H1 (cell line): ENCODE measurements around the gene GXYLT1. TPM values are rescaled to one million over a fixed set of nuclear protein-coding genes. Genes with fewer than 3 reads are reported as not detected.

Experiments
- CTCF ChIA-PET: fragments of 300-600 bp; sonication (Branson Sonifier 250); formaldehyde crosslinking; loops from one replicate; lab custom pipeline; 2021; ENCODE audit not compliant: partially characterized antibody; lab: Charles Lee
- POLR2A ChIA-PET: fragments of 300-600 bp; sonication (Branson Sonifier 250); formaldehyde crosslinking; loops from one replicate; lab custom pipeline; 2021; ENCODE audit warnings: inconsistent platforms; ENCODE audit not compliant: partially characterized antibody; lab: Charles Lee
- DNase-seq, 2 experiments: peaks; one replicate each; pipeline versions ENCODE4 v3.0.0 to v3.0.0-alpha.2; 2010 to 2022; ENCODE audit warnings: low spot score in 2 of 2, low read depth in 1 of 2, mixed read lengths in 1 of 2
- FAIRE-seq: peaks from 2 replicates; lab custom pipeline; 2011; peaks lifted over from hg19 to GRCh38; lab: Jason Lieb, UNC
- H2AFZ ChIP-seq: 2 replicates; pipeline ENCODE4 v1.8.1; 2012; ENCODE audit warnings: low read length, inconsistent platforms
- H2AK5ac ChIP-seq: 2 replicates; pipeline ENCODE4 v1.6.1; 2013; ENCODE audit warnings: low read depth, low read length
- H2BK120ac ChIP-seq: replicated peaks from 2 replicates; pipeline ENCODE3; 2013; ENCODE audit warnings: low read depth, low read length, inconsistent platforms
- H2BK12ac ChIP-seq: 2 replicates; pipeline ENCODE4 v1.6.1; 2013; ENCODE audit warnings: low read depth, low read length
- H2BK15ac ChIP-seq: 2 replicates; pipeline ENCODE4 v1.6.1; 2013; ENCODE audit warnings: low read length
- H2BK20ac ChIP-seq: 2 replicates; pipeline ENCODE4 v1.6.1; 2013; ENCODE audit warnings: low read length
- H2BK5ac ChIP-seq: 2 replicates; pipeline ENCODE4 v1.6.1; 2013; ENCODE audit warnings: low read depth, low read length
- H3K14ac ChIP-seq: 2 replicates; pipeline ENCODE4 v1.6.1; 2013; ENCODE audit warnings: inconsistent platforms; ENCODE audit not compliant: insufficient read length
- H3K18ac ChIP-seq: 2 replicates; pipeline ENCODE4 v1.6.1; 2013; ENCODE audit warnings: low read length; ENCODE audit errors: extremely low read depth
- H3K23ac ChIP-seq: 2 replicates; pipeline ENCODE4 v1.6.1; 2013; ENCODE audit warnings: inconsistent platforms; ENCODE audit not compliant: insufficient read length
- H3K23me2 ChIP-seq: 2 replicates; pipeline ENCODE4 v1.6.1; 2013; ENCODE audit warnings: low read depth, low read length
- H3K27ac ChIP-seq: 2 replicates; pipeline ENCODE4 v1.6.1; 2011; ENCODE audit warnings: low read depth, low read length, inconsistent platforms
- H3K27me3 ChIP-seq, 4 experiments: replicated peaks in 1 of 4; 1 replicate in 1 of 4; 2 replicates in 3 of 4; pipeline versions ENCODE4 v1.6.1 to v1.8.1; 2011 to 2013; ENCODE audit warnings: low read length in 3 of 4, mild to moderate bottlenecking in 3 of 4, inconsistent platforms in 2 of 4, mixed read lengths in 2 of 4, moderate library complexity in 1 of 4; ENCODE audit not compliant: control insufficient read depth in 3 of 4, insufficient read depth in 3 of 4; ENCODE audit errors: extremely low read depth in 1 of 4
- H3K36me3 ChIP-seq, 4 experiments: 2 replicates each; pipeline versions ENCODE4 v1.6.1 to v1.8.1; 2011 to 2013; ENCODE audit warnings: mild to moderate bottlenecking in 4 of 4, low read length in 3 of 4, moderate library complexity in 2 of 4, control low read depth in 1 of 4, inconsistent platforms in 1 of 4; ENCODE audit not compliant: insufficient read depth in 4 of 4, control insufficient read depth in 2 of 4
- H3K4ac ChIP-seq: replicated peaks from 2 replicates; pipeline ENCODE3; 2013; ENCODE audit warnings: low read length, low read depth, mixed read lengths, inconsistent platforms; ENCODE audit not compliant: insufficient read length
- H3K4me1 ChIP-seq, 4 experiments: replicated peaks in 1 of 4; 1 replicate in 1 of 4; 2 replicates in 3 of 4; pipeline versions ENCODE4 v1.6.1 to v1.8.1; 2011 to 2013; ENCODE audit warnings: low read length in 3 of 4, inconsistent platforms in 2 of 4, mixed read lengths in 1 of 4; ENCODE audit not compliant: insufficient read depth in 4 of 4, control insufficient read depth in 3 of 4
- H3K4me2 ChIP-seq, 2 experiments: 2 replicates each; pipeline versions ENCODE4 v1.6.1 to v1.8.1; 2011 to 2013; ENCODE audit warnings: low read depth in 2 of 2, low read length in 2 of 2, control low read depth in 1 of 2, inconsistent platforms in 1 of 2, mild to moderate bottlenecking in 1 of 2; ENCODE audit not compliant: insufficient read depth in 1 of 2
- H3K4me3 ChIP-seq, 4 experiments: fragments of 200-600, 300-600 bp in 1 of 4; sonication (generic), shearing (Covaris generic), sonication (Bioruptor Twin) in 1 of 4; 2 replicates each; pipeline versions ENCODE4 v1.5.1 to v1.8.1; 2011 to 2016; ENCODE audit warnings: low read length in 4 of 4, low read depth in 3 of 4, control low read depth in 2 of 4, inconsistent platforms in 2 of 4, mild to moderate bottlenecking in 2 of 4, mixed read lengths in 1 of 4, moderate library complexity in 1 of 4; ENCODE audit not compliant: insufficient read depth in 2 of 4; ENCODE audit errors: extremely low read depth in 1 of 4
- H3K56ac ChIP-seq: replicated peaks from 2 replicates; pipeline ENCODE3; 2013; ENCODE audit warnings: low read depth, mild to moderate bottlenecking, mixed read lengths, low read length, inconsistent platforms; ENCODE audit not compliant: insufficient read length
- H3K79me1 ChIP-seq: 2 replicates; pipeline ENCODE4 v1.6.1; 2013; ENCODE audit warnings: low read depth, low read length, control low read depth
- H3K79me2 ChIP-seq, 2 experiments: 2 replicates each; pipeline versions ENCODE4 v1.6.1 to v1.8.1; 2012 to 2013; ENCODE audit warnings: low read length in 2 of 2, mild to moderate bottlenecking in 2 of 2, inconsistent platforms in 1 of 2; ENCODE audit not compliant: insufficient read depth in 2 of 2, control insufficient read depth in 1 of 2
- H3K9ac ChIP-seq, 4 experiments: replicated peaks in 1 of 4; 1 replicate in 1 of 4; 2 replicates in 3 of 4; pipeline versions ENCODE4 v1.6.1 to v1.8.1; 2011 to 2013; ENCODE audit warnings: low read depth in 3 of 4, low read length in 3 of 4, control low read depth in 2 of 4, mild to moderate bottlenecking in 2 of 4, moderate library complexity in 2 of 4, inconsistent platforms in 1 of 4; ENCODE audit errors: extremely low read depth in 1 of 4
- H3K9me3 ChIP-seq, 2 experiments: 2 replicates each; pipeline versions ENCODE4 v1.6.1 to v1.8.1; 2012 to 2013; ENCODE audit warnings: mild to moderate bottlenecking in 2 of 2, moderate library complexity in 2 of 2, control low read depth in 1 of 2, inconsistent platforms in 1 of 2, low read depth in 1 of 2, low read length in 1 of 2, mixed read lengths in 1 of 2; ENCODE audit not compliant: insufficient read depth in 2 of 2
- H4K20me1 ChIP-seq, 2 experiments: replicated peaks in 1 of 2; 2 replicates each; pipeline versions ENCODE3 to v1.8.1; 2011 to 2013; ENCODE audit warnings: inconsistent platforms in 2 of 2, low read length in 2 of 2, mild to moderate bottlenecking in 1 of 2; ENCODE audit not compliant: insufficient read depth in 2 of 2, control insufficient read depth in 1 of 2
- H4K5ac ChIP-seq: 2 replicates; pipeline ENCODE4 v1.6.1; 2013; ENCODE audit warnings: low read length, low read depth, mixed read lengths, inconsistent platforms; ENCODE audit not compliant: insufficient read length
- H4K8ac ChIP-seq: 2 replicates; pipeline ENCODE4 v1.8.0; 2013; ENCODE audit warnings: mild to moderate bottlenecking, moderate library complexity, low read length, inconsistent platforms; ENCODE audit not compliant: insufficient read depth; ENCODE audit errors: extremely low read depth
- H4K91ac ChIP-seq: replicated peaks from 2 replicates; pipeline ENCODE3; 2013; ENCODE audit warnings: low read length, mixed read lengths, inconsistent platforms; ENCODE audit not compliant: insufficient read length
- KDM1A ChIP-seq: fragments of 200-600, 300-600 bp; sonication (generic); IDR thresholded peaks from 2 replicates; pipeline ENCODE4 v1.7.1; 2016; ENCODE audit warnings: mild to moderate bottlenecking, low read length, borderline replicate concordance
- RFX5 ChIP-seq: IDR thresholded peaks from 2 replicates; pipeline ENCODE4 v1.6.1; 2011; ENCODE audit warnings: low read depth, low read length, improper control_type of control experiment, borderline replicate concordance
- WGBS, 2 experiments: shearing (Covaris generic) in 1 of 2; methylation state at CpG; one replicate each; pipeline versions ENCODE4 v1.1.6 to v1.1.7; 2013 to 2015; ENCODE audit warnings: low lambda C conversion rate in 2 of 2, mixed read lengths in 2 of 2, inconsistent platforms in 1 of 2, low coverage in 1 of 2, missing lambda C conversion rate in 1 of 2; ENCODE audit not compliant: insufficient replicate concordance in 2 of 2, insufficient coverage in 1 of 2, insufficient read length in 1 of 2; ENCODE audit errors: extremely low coverage in 1 of 2, missing lambda C conversion rate in 1 of 2; 5-methylcytosine and 5-hydroxymethylcytosine counted together
- polyA plus RNA-seq, 7 experiments: library from polyadenylated mRNA; depleted of rRNA in 3 of 7; stranded (reverse) in 5 of 7; unstranded in 2 of 7; fragments of >200 nt in 5 of 7; fragments of 200-250 nt in 2 of 7; gene quantifications; 1 replicate in 5 of 7; 2 replicates in 1 of 7; 4 replicates in 1 of 7; pipeline versions ENCODE4 v1.2.1 to v1.2.3, GENCODE V29; 2011 to 2013; ENCODE audit warnings: missing spikeins in 2 of 7, mixed read lengths in 2 of 7
- total RNA-seq: library from RNA; stranded (reverse); fragmentation: NEBNext Ultra II Directional; extraction: Animal tissue kit (Norgen Biotek cat#: 25700); gene quantifications from 2 replicates; pipeline ENCODE4 v1.2.1, GENCODE V29; 2021

The GXYLT1 gene
- total and polyA plus RNA-seq, 2 of the 8 experiments (the other 6 are each of a cell fraction or from before 2014, with no cell fraction given): 3.1 to 10.7 TPM

DNA sequence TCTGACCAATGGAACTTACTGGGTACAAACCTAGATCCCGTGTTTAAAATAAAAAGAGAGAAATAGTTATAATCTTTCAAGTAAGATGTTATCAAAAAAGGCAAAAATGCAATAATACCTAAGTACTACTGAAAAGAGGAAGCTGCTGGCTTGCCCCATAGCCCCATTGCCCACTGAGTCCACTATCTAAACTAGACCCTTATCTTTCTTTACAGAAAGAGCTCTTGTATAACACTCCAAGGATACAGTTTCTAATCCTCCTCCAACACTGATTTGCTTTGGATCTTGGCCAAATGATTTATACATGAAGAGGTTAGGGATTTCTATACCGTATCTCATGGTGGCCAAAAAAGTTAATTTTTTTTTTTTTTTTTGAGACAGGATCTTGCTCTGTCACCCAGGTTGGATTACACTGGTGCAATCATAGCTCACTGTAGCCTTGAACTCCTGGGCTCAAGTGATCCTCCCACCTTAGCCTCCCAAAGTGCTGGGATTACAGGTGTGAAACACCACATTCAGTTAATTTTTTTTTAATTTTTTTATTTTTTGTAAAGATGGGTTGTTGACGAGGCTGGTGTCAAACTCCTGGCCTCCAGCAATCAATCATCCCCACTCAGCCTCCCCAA lies 2.6 kb downstream of the GXYLT1 start:
- no peak overlapping the region for H3K4me3 ChIP-seq
- no peak for FAIRE-seq
- H3K4me2 ChIP-seq: no peak overlapping the region
- H3K23me2 ChIP-seq: peaks cover 11% of the 10 kb centered on the region
- H3K14ac ChIP-seq: no peak overlapping the region
- no peak overlapping the region for H4K91ac ChIP-seq
- H3K27ac ChIP-seq: no peak overlapping the region
- WGBS, 2 experiments: 93% methylated on average over 3 of the region's 3 CpGs; no CpG with 5 or more reads in 1 of the 2 experiments
- H3K4ac ChIP-seq: no peak overlapping the region
- peaks cover 4% of the 10 kb centered on the region; the same call in 1 of the 2 replicates for H3K79me1 ChIP-seq
- peaks cover 0 to 11% (median 0%) of the 10 kb centered on the region in 4 experiments; a peak in 3 of 7 replicates for H3K27me3 ChIP-seq
- no peak overlapping the region for H3K9ac ChIP-seq
- peaks cover 2 to 12% of the 10 kb centered on the region in 2 experiments for H4K20me1 ChIP-seq
- H2BK15ac ChIP-seq: no peak overlapping the region
- H3K56ac ChIP-seq: no peak overlapping the region
- H3K23ac ChIP-seq: no peak overlapping the region
- no peak overlapping the region for H4K5ac ChIP-seq
- H3K79me2 ChIP-seq: peaks cover 3 to 48% of the 10 kb centered on the region in 2 experiments; a peak in 3 of 4 replicates
- no peak overlapping the region for H3K18ac ChIP-seq
- H3K4me1 ChIP-seq: peaks cover 4 to 12% (median 8%) of the 10 kb centered on the region in 4 experiments; a peak in 5 of 7 replicates
- H2AFZ ChIP-seq: no peak overlapping the region
- ChIA-PET POLR2A (no interaction called here), CTCF (interaction anchor here (2.3 kb wide), 1 partner anchor 230 kb away, joined by 10 read pairs; no protein-coding TSS in a partner anchor)
- no peaks in the 10 kb centered on the region for H3K9me3 ChIP-seq
- no peak overlapping the region for H2BK5ac ChIP-seq
- H2BK20ac ChIP-seq: no peak overlapping the region
- no peaks in the 10 kb centered on the region for H3K36me3 ChIP-seq
- TF ChIP-seq KDM1A (no peak), RFX5 (no peak)
- H2AK5ac ChIP-seq: no peak overlapping the region
- DNase-seq: no peak
- no peak overlapping the region for H2BK12ac ChIP-seq
- H2BK120ac ChIP-seq: no peak overlapping the region
- no peak overlapping the region for H4K8ac ChIP-seq
